ENCODE data around the gene UVSSA. TPM values are rescaled to one million over a fixed set of nuclear protein-coding genes. Genes with fewer than 3 reads are reported as not detected.

The UVSSA gene
- total RNA-seq, 1 donor from 2014 or later, result 15.1 TPM

DNA sequence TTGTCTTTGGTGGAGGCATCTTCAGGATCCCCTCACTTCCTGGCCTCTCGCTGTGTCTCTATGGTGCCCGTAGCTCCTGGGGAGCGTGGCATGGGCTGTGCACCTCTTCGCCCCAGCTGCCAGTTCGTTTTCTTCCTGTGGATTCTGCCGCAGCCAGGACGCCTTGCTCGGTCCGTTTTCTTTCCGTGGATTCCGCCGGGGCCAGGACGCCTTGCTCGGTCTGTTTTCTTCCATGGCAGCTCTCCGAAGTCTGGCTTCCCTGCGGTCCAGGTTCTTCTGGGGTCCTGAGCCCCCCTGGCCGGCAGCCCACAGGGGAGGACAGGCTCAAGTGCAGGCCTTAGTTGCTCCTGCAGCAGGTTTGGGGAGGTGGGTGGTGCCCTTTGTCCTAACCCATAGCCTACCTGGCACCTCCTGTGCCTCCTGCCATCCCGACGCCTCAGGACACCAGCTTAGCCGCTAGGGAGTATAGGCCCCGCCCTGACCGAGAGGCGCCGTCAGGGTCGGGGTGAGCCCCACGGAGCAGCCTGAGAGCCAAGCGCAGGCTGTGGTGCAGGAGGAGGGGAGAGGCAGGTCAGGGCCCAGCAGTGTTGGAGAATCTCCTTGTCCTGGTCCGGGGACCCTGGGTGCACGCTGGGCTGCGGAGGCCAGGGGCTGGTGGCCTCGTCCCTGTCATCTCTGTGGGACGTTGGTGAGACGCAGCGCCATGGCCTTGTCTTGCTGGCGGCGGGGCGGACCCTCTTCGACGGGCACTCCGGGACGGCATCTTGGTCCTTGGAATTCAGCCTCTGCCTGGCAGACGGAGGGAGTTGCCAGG, 27.1 kb downstream of the UVSSA start:
- DNase-seq (ENCODE audit: extremely low read depth, low read depth, low spot score), result no peak

DNA sequence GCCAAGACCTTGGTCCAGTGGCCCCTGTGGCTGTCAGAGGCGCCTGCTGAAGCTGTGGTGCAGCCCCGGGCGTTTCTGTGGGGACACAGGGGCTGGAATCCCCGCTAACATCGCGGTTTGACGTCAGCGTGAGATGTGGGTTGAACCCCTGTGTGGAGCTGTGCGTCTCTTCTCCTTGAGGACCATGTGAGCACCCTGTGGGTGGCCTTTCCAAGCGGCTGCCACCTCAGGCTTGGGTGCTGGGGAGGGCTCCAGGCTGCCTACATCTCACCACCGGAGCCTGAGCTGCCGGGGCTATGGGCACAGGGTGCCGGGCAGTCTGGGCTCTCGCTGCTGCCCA, 27.7 kb downstream of the UVSSA start:
- no peak for DNase-seq (ENCODE audit: extremely low read depth, low read depth, low spot score)

DNA sequence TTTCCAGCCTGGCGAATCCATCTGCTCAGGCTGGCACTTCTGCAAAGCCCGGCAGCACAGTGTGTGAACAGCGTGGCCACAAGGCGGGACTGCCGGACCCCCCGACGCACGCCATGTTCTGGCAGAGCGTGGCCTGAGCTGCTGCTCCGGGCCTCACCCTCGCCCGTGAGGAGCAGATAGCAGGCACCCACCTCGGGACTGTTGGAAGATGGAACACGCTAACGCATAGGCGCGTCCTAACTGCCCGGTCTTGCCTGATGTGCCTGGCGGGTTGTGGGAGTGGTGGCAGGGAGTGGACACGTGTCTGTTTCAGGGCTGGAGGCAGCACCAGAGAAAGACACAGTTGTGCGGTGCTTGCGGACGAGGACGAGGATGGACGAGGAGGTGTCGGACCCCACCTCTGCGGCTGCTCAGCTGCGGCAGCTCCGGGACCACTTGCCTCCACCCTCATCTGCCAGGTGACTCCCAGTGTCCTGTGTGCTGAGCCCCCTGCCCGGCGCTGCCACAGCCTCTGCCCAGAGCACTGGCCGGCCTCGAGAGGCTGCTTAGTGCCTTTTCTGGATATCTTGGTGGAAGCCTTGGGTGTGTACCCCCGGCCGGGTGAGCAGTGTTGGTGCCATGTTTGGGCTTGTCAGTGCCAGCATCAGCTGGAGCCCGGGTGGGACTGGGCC, 28.2 kb downstream of the UVSSA start:
- DNase-seq (ENCODE audit: extremely low read depth, low read depth, low spot score), result no peak

DNA sequence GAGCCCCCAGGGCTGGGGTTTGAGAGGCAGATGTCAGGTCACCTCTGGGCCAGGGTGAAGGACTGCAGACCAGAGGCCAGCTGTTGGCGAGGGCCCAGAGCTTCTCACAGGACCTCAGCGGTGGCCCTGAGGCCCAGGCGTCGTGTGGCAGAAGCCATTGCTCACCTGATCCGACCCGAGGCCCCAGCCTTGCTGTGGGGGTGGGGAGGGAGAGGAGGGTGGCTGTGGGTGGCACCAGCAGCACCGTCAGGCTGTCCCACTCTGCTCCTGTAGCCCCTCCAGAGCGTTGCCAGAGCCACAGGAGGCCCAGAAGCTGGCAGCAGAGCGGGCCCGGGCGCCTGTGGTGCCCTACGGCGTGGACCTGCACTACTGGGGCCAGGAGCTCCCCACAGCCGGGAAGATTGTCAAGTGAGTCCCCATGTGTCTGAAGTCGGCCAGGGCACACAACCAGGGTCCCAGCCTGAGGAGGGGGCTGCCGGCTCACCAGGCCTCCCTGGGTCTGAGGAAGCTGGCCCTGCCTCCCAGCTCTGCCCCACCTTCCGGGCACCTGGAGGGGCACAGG, 28.8 kb downstream of the UVSSA start:
- no peak for DNase-seq (ENCODE audit: extremely low read depth, low read depth, low spot score)

DNA sequence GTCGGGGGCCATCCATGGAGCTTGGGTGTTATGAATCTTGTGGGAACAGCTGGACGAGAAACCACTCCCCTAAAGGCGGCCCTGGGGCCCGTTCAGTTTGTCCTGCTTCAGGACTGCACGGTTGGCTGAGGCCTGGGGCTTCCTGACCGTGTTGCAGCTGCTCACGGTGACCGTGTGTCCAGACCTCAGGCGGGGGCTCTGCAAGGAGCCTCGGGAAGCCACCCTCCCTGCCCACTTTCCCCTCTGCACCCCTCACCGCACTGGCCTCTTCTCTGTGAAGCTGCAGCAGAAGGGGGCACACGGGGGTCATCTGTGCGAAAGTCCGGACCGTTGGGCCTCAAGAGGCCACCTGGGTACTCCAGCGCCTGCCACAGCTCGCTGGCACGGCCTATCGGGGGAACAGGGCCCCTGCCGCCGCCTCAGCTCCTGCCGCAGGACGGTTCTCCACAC, 29.4 kb downstream of the UVSSA start:
- no peak for DNase-seq (ENCODE audit: extremely low read depth, low read depth, low spot score)

DNA sequence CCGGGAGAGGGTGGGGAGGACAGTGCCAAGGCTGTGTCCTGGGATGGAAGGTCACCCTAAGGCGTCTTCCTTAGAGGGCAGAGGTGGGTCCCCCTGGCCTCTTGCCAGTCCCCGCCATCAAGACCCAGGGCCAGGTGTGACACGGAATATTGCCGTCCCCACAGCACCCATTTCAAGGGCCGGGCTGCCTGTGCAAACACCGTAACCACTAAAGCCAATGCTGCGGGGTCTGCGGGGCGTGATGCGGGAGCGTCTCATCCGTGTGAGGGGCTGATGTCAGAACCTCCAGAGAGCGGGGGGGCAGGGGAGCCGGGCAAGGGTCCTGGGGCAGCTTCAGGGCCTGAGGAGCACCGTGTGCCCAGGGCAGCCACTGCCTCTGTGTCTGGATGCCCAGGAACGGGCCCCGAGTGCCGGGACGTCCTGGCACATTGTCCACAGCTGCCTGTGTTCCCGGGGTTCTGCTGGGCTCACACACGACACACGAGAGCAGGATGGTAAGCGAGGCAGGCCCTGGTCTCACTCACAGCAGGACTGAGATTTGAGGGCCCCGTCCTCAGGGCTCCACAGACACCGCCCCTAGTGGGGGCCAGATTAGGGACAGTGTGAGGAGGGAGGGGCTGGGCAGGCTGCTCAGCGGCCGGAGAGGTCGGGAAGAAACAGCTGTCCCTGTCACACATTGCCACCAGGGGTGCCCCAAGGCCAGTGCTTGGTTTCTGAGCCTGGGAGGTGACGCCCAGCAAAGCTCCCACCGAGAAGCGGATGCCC, 30.0 kb downstream of the UVSSA start:
- DNase-seq (ENCODE audit: extremely low read depth, low read depth, low spot score), result no peak

DNA sequence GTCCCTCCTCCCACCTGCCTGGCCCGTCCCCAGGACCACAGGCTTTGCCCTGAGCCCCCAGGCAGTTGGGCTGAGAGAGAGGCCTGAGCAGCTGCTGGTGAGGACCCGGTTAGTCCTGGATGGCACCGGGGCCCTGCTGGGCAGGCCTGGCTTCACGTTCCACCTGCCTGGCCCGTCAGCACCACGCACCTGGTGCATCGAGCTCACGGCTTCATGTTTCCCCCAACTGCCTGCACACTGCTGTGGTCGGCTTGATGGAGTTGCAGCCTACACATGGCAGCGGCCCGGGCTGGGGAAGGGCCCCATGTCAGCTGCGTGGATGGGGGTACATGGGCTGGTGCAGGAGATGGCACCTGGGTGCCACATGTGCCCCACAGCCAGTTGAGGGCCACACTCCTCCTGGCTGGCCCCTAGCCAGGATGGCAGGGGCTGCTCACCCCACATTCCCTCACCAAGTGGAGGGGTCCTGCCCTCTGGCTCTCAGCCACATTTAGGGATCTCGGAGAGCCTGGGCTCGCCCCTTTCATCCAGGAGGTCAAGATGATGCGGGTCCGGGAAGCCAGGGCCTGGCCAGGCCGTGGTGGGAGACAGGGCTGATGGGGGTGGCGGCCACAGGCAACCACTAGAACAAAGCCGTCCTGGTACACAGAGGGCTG, 30.7 kb downstream of the UVSSA start:
- DNase-seq (ENCODE audit: extremely low read depth, low read depth, low spot score), result no peak

DNA sequence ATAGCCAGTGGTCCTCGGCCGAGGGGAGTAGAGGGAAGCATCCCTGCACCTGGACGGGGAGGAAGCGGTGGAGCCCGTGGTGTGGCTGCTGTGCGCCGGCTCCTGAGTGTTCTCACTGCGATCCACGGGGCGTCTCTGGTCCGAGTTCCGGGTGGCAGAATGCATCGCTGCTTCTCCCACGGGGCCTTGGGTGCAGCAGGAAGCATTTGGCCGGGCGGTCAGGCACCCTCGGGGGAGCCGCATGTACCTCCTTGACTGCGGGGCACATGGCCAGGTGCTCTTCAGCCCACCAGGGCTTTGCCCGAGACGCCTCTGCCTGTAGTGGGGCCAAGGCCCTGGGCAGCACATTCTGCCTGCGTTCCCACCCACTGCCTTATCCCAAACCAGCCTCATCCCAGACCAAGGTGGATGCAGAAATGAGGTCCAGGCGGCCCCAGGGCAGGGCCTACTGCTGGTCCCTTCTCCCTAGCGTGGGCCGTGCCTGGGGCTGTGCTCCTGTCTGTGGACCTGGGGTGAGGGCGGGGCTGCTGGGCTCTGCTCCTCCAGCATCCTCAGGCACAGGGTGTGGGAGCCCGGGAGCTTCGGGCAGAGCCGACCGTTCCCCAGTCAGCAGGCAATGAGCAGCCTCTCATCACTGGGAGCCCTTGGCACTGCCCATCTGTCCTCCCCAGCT, 31.7 kb downstream of the UVSSA start:
- no peak for DNase-seq (ENCODE audit: extremely low read depth, low read depth, low spot score)

DNA sequence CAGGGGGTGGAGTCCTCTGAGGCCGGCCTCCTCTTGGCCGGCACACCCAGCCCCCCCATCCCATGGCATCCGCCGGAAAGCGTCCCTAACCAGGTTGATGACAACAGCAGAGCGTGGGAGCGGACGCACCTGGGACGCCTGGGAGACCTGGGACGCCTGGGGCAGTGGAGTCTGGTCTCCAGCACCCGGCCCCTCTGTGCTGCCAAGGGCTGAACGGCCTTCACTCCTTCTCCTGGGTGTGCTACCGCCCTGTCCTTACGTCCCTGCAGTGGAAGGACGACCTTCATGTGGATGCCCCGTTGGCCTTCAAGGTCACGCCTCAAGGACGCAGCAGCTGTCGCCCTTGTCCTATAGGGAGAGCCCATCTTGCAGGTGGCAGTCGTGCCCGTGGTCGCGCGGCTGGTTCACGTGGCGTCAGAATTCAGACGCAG, 32.4 kb downstream of the UVSSA start:
- no peak for DNase-seq (ENCODE audit: extremely low read depth, low read depth, low spot score)

DNA sequence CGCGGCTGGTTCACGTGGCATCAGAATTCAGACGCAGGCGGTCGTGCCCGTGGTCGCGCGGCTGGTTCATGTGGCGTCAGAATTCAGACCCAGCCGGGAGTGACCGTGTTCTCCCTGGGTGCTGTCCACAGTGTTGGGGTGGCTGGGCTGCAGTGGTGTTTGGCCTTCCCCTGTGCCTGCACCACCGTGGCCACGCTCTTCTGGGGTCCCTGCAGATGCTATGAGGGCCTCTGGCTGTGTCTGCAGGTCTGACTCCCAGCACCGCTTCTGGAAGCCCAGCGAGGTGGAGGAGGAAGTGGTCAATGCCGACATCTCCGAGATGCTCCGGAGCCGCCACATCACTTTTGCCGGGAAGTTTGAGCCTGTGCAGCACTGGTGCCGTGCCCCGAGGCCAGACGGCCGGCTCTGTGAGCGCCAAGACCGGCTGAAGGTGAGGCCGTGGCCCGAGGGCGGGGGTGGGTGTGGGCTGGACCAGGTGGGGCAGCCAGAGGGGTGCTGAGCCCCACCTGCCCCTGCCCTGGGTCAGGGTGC, 32.9 kb downstream of the UVSSA start:
- no peak for DNase-seq (ENCODE audit: extremely low read depth, low read depth, low spot score)

DNA sequence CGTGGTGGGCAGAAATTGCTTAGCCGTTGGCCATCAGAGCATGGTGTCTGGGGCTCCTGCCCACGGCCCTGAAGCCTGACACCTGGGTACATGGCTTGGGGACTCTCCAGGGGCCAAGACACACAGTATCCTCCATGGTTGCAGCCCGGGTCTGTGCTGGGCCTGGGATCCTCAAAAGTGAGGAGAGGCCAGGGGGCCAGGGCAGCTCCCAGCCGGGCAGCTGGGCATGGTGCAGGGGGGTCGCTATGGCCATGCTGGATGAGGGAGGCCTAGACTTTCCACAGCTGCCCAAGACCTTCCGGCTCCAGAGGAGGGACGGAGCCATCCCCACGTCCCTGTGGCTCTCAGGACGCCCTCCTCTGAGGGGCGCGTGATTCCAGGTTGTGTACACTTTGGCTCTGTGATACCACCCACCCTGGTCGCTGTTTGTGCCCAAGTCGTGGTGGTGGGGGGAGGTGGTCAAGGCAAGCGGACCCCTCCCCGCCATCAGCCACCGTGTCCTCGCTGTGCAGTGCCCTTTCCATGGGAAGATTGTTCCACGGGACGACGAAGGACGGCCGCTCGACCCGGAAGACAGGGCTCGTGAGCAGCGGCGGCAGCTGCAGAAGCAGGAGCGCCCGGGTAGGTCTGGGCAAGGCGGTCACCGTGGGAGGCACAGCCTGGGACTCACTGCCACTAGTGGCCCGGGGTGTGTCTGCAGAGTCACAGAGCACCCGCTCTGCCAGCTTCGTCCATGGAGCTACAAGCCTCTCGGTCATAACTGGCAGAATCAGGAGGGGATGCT, 33.6 kb downstream of the UVSSA start:
- DNase-seq (ENCODE audit: extremely low read depth, low read depth, low spot score), result no peak

DNA sequence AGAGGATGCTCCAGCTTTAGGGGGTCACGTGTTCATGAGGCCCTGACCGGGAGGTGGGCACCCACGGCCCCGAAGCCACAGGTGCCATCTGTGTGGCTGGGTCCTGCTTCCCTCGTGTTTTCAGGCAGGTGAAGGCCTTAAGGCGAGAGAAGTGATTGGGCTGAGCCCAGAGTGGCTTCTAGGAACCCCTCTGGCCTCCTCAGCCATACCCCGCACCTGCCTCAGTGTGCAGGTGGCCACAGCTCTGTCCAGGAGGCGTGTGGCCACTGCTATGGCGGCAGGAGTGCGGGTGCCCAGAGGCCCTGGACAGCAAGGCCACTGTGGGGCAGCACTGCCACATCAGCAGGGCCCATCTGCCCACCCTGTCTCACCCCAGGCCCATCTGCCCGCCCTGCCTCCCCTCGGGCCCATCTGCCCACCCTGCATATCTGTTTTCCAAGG, 34.2 kb downstream of the UVSSA start:
- no peak for DNase-seq (ENCODE audit: extremely low read depth, low read depth, low spot score)

DNA sequence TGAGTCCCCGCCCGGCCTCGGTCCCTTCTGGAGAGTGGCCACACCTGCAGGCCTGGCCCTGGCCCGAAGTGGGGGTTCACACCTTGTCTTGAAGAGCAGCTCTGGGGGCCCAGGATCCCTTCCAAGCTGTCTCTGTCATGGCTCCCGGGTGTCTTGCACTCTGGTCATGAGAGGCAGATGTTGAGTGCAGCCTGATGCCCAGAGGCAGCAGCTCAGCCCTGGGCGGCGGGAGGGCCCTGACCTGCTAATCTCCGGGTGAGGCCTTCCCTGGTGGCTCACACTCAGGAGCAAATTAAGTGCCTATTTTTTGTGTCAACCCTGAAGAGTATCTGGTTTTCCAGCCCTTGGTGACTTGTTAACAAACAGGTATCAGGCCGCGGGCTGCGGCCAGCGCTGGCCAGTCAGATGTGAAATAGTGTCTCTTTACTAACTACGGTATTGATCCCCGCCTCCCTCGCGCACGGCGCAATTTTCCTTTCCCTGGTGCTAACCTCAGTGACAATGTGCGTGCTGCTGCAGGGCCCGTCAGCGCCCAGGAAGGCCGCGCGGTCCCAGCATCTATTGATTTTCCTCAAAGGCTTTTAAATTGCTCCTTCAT, 35.0 kb downstream of the UVSSA start:
- DNase-seq (ENCODE audit: extremely low read depth, low read depth, low spot score), result no peak

DNA sequence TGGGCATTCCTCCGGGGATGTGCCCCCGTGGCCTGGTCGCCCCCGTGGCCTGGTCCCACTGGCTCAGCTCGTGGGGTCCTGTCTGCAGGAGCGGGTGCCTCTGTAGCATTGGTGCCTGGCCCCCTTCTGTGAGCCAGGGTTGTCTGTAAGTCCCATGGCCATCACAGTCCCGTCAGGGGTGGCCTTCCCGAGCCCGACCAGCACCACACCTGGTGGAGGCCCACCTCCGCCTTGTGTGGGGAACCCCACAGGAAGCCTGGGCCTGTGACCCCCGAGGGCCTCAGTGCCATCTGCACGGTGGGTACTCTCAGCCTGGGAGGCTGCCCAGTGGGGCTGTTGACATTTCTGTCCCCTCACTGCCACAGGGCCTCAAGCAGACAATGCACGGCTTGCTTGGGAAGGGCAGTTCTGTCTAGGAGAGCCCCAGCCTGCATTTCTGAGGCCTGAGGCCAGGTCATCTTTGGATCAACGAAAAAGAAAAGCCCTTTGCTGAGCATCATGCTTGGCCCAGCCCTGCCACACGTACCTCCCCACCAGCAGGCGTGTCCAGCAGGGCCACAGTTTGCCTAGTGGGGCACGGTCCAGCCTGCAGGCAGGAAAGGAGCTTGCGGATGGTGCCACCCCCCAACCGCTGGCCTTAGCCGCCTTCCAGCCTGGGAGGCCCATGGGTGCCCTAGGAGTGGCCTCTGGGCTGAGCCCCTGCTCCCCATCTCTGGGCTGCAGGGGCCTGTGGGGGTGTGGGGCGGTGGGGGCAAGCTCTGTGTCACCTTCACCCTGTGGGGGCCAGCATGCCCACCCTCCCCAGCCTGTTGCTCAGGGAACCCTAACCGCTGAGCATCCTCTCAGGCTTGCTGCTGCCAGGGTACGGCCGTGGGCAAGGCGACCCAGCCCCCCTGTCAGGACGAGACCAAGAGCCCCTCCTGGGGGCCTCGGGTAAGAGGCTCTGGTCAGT, 36.0 kb downstream of the UVSSA start:
- no peak for DNase-seq (ENCODE audit: extremely low read depth, low read depth, low spot score)

DNA sequence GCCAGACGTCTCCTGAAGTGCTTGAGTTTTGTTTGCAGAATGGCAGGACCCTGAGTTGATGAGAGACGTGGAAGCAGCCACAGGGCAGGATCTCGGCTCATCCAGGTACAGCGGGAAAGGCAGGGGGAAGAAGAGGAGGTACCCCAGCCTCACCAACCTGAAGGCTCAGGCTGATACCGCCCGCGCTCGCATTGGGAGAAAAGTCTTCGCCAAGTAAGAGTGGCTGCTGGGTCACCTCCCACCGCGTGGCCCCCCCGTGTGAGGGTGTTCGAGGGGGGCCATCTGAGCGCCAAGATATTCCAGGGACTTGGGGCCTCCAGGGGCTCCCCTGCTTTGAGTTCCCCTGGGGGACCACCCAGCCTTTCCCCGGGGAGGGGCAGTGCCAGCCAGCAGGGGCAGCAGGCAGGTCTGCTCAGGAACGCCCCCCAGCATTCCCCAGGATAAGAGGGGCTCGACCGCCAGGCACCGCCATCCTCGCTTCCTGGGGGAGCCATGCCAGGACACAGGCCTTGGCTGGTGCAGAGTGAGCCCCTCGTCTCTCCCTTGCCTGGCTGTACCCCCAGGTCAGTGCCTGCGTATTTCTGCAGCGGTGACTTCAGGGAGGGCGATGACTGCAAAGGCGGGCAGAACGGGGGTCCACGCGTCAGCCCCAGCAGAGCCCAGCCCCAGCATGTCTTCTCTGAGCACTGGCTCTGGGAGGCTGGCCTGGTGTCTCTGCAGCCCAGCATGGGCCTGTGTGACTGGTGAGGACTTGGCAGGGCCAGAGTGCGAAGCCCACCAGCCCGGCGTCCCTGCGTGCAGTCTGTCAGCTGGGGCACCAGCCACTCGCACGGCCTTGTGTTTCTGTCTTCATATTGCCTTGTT, 37.0 kb downstream of the UVSSA start:
- no peak for DNase-seq (ENCODE audit: extremely low read depth, low read depth, low spot score)

DNA sequence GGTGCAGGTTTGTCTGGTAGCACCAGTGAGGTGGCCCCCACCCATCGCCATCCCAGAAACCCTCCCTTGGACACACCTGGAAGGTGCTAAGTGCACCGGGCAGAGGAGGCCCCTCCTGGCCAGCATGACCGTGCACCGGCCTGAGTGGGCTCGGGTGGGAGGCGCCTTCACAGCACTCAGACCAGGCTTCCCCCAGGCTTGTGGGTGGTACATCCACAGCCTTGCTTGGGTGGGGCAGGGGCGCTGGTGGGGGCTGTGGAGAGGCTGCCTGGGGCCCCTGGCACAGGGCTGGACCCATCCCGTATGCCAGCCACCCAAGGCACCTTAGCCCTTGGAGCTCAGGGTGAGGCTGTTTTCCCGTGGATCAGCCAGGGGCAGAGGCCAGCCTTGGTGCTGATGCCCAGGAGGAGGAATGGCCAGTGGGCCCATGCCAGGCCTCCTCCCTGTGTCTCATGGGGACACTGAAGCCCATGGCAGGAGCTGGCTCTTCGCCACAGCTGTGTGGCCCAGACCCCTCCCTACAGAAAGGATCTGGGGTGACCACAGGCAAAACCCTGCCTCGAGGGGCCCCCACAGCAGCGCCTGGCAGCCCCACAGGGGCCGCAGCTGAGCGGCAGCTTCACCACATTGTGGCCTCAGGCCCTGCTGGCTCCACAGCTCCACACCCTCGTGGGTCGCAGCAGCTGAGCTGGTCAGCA, 37.8 kb downstream of the UVSSA start:
- no peak for DNase-seq (ENCODE audit: extremely low read depth, low read depth, low spot score)

Data from glomerular endothelial cell (primary cell).